Stimulated activated CD4-positive, alpha-beta T cell treated with anti-CD3 and anti-CD28 coated beads, Interleukin-4, amount 100 ng/mL, for 24 hours (primary cell): ENCODE results near the gene TTYH3.

Experiments used
- DNase-seq: peaks from one replicate; pipeline ENCODE4 v3.0.0-alpha.2; 2020

Gene TTYH3

DNA sequence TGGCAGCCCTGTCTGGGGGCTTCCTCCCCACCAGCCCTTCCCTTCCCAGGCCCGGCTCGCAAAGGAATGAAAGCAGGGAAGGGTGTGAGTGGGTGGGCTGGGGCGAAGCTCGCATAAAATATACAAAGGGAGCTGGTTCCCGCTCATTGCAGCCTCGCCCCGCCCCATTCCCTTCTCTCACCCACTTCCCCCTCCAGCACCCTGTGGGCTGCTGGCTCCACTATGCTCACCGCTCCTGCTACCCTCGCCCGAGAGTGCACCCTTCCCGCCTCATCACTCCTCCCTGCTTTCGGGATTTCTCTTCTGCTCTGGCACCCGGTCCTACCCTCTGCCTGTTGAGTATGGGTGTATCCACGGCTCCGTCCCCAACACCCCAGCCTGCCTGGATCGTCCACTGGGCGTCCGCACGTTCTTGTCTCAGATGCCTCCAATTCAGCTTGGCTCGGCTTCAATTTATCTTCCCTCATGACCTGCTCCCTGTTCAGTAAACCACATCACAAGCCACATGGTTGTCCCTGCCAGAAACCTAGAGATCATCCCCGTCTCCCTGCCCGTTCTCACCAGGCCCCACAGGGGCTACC, 14.4 kb upstream of the TTYH3 start:
- DNase-seq, result no peak

DNA sequence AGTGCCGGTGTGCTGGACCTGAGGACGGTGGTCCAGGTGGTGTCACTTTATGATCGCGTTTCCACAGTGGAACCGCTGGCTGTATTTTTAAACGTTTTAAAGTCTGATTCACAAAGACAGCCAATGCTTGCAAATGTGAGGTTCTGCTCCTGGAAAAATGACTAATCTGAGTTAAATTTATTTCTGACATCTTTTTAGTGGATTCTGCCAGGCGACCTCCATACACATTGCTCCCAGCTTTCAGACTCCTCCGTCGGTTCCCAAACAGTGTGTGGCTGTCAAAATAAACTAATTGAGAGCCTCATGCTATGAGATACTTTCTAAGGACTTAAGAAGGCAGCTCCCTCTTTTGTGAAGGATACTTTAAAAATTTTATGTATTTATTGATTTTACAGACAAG, 12.7 kb upstream of the TTYH3 start:
- DNase-seq, result no peak

GRCh38 chr7:2621061-2621828, 10.5 kb upstream of the TTYH3 start:
- DNase-seq, result no peak

DNA sequence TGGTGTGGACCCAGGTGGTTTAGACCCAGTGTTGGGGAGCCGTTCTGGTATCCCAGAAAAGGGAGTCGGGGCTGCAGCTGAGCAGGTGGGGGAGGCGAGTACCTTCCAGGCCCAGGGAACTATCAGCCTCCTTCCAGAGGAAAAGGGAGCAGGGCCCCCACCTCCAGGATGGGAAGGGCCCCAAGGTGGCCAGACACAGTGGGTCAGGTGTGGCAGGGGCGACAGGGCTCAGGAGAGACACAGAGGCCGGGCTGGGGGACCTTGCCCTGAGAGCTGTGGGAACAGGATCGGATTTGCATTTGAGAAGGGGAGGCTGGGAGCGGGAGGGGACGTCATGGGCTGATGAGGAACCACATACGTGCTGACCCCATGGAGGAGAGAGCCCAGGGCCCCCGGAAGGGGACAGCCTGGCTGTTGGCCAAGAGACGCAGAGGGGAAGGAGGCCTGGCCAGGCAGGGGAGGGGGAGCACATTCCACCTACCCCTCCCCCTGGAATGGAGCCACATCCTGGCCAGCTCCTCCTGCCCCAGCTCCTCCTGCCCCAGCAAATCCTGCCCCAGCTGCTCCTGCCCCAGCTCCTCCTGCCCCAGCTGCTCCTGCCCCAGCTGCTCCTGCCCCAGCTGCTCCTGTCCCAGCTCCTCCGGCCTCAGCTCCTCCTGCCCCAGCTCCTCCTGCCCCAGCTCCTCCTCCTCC, 9.7 kb upstream of the TTYH3 start:
- no peak for DNase-seq

GRCh38 chr7:2622869-2623697, 8.7 kb upstream of the TTYH3 start:
- no peak for DNase-seq

- DNase-seq, result no peak
Measured at GRCh38 chr7:2623698-2624014, 8.1 kb upstream of the TTYH3 start.

- no peak for DNase-seq
Measured at GRCh38 chr7:2624293-2624886, 7.4 kb upstream of the TTYH3 start.

DNA sequence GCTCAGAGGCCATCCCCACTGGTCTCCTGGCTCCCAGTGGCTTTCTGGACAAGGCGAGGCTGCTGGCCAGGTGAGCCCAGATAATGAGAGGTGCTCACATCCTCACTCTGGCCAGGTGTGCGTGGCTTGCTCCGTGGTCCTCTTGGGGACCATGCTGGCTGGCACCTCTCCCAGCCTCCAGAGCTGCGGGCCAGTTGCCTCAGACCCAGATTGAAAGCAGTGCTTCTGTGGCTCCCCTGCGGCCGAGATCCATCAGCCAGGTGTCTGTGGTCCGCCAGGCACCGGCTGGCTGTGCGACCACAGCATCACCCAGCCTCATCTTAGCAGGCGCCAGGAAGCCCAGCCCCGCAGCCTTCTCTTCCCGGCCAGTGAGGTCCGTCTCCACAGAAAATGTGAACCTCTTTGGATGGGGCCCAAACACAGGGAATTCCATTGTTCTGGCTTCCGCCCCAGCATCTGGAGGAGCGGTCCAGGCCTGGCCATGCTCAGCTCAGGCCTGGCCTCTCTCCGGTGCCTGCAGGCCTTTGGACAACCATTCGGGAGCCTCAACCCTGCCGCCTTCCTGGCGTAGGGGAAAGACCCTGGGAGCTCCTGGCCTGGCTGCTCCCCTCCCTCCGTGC, 5.2 kb upstream of the TTYH3 start:
- no peak for DNase-seq

- DNase-seq, result no peak
Measured at GRCh38 chr7:2627258-2628129, 4.3 kb upstream of the TTYH3 start.

- no peak for DNase-seq
Measured at GRCh38 chr7:2628130-2628482, 3.7 kb upstream of the TTYH3 start.

DNA sequence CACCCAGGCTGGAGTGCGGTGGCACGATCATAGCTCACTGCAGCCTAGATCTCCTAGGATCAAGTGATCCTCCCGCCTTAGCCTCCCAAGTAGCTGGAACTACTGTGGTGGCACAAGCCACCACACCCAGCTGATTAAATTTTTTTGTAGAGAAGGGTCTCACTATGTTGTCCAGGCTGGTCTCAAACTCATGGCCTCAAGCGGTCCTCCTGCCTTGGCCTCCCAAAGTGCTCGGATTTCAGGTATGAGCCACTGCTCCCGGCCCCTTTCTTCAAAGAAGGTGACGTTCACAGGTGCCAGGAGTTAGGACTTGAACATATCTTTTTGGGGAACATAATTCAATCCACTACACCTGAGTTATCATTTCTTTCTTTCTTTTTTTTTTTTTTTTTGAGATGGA, 2.9 kb upstream of the TTYH3 start:
- no peak for DNase-seq

GRCh38 chr7:2629746-2630681, 1.8 kb upstream of the TTYH3 start:
- DNase-seq, result no peak

GRCh38 chr7:2632733-2633537, 1.1 kb downstream of the TTYH3 start:
- DNase-seq, result peak; percentile 64

GRCh38 chr7:2633538-2634266, 1.9 kb downstream of the TTYH3 start:
- peak; percentile 56 for DNase-seq

- DNase-seq, result no peak
Measured at GRCh38 chr7:2634267-2635145, 2.7 kb downstream of the TTYH3 start.

- no peak for DNase-seq
Measured at GRCh38 chr7:2635148-2635668, 3.4 kb downstream of the TTYH3 start.
